Activated naive CD8-positive, alpha-beta T cell treated with anti-CD3 and anti-CD28 coated beads, Interleukin-2, amount 50 U/mL, for 24 hours (primary cell): ENCODE data around the gene MFAP5.

Experiments
- ATAC-seq: fragments of 150-1000 bp; cut with Tn5 transposase; one replicate; pipeline ENCODE4 v1.10.0; 2021
- DNase-seq: peaks from one replicate; pipeline ENCODE4 v3.0.0; 2021
- H3K27ac Mint-ChIP-seq: one replicate; pipeline ENCODE4 v1.8.0; 2021; ENCODE audit warnings: mild to moderate bottlenecking, mixed read lengths
- H3K27me3 Mint-ChIP-seq: one replicate; pipeline ENCODE4 v1.8.0; 2021; ENCODE audit warnings: mixed read lengths
- H3K36me3 Mint-ChIP-seq: one replicate; pipeline ENCODE4 v1.8.0; 2021; ENCODE audit warnings: low read depth, mixed read lengths
- H3K4me1 Mint-ChIP-seq: one replicate; pipeline ENCODE4 v1.8.0; 2021; ENCODE audit warnings: mixed read lengths
- H3K4me3 Mint-ChIP-seq: one replicate; pipeline ENCODE4 v1.8.0; 2021; ENCODE audit warnings: mild to moderate bottlenecking, moderate library complexity, mixed read lengths
- H3K9me3 Mint-ChIP-seq: one replicate; pipeline ENCODE4 v1.8.0; 2021; ENCODE audit warnings: mixed read lengths

Gene MFAP5, protein sequence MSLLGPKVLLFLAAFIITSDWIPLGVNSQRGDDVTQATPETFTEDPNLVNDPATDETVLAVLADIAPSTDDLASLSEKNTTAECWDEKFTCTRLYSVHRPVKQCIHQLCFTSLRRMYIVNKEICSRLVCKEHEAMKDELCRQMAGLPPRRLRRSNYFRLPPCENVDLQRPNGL

DNA sequence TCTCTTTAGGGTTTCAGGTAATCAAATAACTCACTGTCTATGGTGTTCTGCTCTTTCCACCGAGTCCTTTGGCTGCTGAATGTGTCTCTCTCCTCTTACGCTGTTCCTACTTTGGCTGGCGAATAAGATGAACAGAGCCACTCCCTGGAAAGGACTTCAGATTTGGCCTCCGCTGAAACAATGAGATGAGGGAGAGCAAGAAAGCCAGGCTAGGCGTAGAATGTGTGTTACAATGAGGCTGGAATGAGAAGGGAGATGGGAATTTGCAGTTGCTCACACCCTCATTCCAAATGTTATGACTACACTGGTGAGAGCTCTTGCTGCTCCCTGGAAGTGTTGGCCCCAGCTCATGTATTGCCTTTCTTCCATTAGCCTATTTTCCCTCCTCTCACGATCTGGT lies at the start of gene MFAP5:
Gene MFAP5 (minus strand): TSS at position 234 of the 400 bp plus-strand sequence. CDS start 722 bp downstream, outside the sequence.
- Mint-ChIP-seq H3K4me1 (no peaks in the 10 kb centered on the region), H3K4me3 (no peak within 1 kb of the TSS), H3K27me3 (peaks cover 7% of the 10 kb centered on the region), H3K9me3 (no peaks in the 10 kb centered on the region), H3K36me3 (no peaks in the 10 kb centered on the region), H3K27ac (no peak within 1 kb of the TSS)
- no peak for ATAC-seq
- no peak for DNase-seq

DNA sequence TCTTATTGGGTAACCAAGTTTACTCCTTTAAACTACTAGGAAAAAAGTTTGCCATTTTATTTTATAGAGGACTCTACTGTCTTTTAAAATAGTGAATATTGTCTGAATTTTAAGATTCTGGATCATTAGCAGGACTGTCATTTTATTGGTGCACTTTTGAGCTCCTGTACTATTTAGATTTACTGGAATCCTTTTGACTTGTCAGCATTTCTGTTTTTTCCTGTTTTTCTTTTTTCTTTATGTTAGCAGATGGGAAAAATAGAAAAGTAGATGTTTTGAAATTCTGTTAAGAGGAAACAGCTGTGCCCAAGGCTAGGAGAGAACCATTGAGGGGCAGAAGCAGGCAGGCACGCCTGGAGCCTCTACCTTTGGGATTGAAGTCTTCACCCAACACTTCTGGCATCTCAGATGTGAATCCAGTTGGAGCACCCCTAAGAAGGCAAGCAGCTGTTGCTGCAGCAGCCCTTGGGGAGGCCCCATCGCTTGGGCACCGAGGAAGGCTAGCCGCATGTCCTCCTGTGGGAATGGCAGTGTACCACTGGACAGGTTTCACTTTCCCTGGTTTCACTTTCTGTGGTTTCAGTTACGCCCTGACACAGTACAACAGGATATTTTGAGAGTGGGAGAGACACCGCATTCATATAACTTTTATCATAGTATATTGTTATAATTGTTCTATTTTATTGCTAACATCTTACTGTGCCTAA lies 46.7 kb upstream of the MFAP5 start:
- Mint-ChIP-seq H3K4me3 (no peak overlapping the region), H3K27ac (no peak overlapping the region), H3K4me1 (peaks cover 8% of the 10 kb centered on the region), H3K9me3 (no peaks in the 10 kb centered on the region), H3K36me3 (no peaks in the 10 kb centered on the region), H3K27me3 (no peaks in the 10 kb centered on the region)
- ATAC-seq (no peak), DNase-seq (no peak)

DNA sequence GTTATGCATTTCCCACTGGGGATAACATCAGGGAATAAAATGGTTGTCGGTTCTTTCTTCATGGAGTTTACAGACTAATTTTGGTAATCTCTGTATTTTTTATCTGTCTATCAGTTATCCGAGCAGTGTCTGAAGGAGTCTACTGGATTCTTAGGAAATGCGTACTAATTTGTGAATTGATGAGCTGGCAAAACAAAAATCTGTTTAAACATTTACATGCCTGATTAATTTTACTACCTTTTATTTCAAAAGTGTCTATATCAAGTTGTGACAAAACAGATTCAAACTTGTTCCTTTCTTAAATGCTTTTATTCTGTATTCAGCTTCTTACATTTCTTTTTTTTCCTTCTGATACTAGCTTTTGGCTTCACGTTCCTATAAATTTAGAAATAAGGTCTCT lies 39.5 kb upstream of the MFAP5 start:
- H3K27me3 Mint-ChIP-seq: peaks cover 6% of the 10 kb centered on the region
- H3K9me3 Mint-ChIP-seq: no peaks in the 10 kb centered on the region
- H3K4me1 Mint-ChIP-seq: peaks cover 14% of the 10 kb centered on the region
- DNase-seq (no peak), ATAC-seq (no peak)
- peaks cover 3% of the 10 kb centered on the region for H3K36me3 Mint-ChIP-seq
- H3K27ac Mint-ChIP-seq: no peak overlapping the region
- no peak overlapping the region for H3K4me3 Mint-ChIP-seq

DNA sequence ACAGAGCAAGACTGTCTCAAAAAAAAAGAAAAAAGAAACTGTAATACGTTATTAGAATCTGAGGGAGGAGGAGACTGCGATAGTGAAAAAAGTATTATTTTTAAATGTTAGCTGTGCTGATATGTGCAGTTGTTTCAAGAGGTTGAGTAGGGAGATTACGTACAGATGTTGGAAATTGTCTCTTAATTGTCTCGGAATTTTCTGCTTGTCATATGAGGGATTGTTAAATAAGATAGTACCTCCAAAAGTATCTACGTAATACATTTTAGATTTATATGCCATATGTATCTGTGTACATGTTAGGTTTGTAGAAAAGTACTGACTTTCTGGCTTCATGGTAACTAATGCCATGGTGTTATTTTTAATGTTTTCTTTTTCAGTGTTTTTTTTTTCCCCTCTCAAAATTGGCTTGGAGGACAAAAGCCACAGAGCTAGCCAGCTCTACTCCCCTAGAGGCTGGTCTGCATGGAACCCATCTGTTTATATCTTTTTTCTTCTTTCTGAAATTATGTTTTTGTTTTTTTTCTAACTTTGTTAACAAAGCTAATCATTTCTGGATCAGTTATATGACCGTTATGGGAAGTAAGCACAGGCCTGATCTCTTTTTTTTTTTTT lies 38.5 kb upstream of the MFAP5 start:
- Mint-ChIP-seq H3K27me3 (peaks cover 13% of the 10 kb centered on the region), H3K36me3 (peaks cover 3% of the 10 kb centered on the region), H3K4me3 (no peak overlapping the region), H3K9me3 (no peaks in the 10 kb centered on the region), H3K4me1 (peaks cover 19% of the 10 kb centered on the region), H3K27ac (no peak overlapping the region)
- ATAC-seq: no peak
- no peak for DNase-seq

DNA sequence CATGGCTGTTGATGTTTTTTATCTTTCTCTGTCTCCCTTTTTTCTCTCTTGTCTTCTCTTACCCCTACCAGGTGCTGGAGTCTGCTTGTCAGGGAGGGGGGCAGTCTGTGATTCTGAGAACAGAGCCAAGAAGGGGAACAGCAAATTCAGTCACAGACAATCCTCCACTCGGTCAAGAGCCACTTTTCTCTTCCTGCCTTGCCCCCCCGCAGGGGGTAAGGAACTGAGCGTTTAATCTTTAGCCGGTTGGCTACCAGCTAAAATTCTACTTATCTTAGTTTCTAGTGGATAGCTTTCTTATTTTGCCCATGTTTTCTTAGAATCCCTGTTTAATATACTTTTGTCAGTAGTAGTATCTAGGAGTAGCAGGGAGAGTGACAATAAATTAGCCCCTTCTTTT lies 37.1 kb upstream of the MFAP5 start:
- DNase-seq (no peak), ATAC-seq (no peak)
- peaks cover 19% of the 10 kb centered on the region for H3K4me1 Mint-ChIP-seq
- peak overlapping the region; percentile 74 for H3K4me3 Mint-ChIP-seq
- H3K27ac Mint-ChIP-seq: peak overlapping the region; percentile 62
- peaks cover 15% of the 10 kb centered on the region for H3K27me3 Mint-ChIP-seq
- peaks cover 3% of the 10 kb centered on the region for H3K36me3 Mint-ChIP-seq
- H3K9me3 Mint-ChIP-seq: no peaks in the 10 kb centered on the region

DNA sequence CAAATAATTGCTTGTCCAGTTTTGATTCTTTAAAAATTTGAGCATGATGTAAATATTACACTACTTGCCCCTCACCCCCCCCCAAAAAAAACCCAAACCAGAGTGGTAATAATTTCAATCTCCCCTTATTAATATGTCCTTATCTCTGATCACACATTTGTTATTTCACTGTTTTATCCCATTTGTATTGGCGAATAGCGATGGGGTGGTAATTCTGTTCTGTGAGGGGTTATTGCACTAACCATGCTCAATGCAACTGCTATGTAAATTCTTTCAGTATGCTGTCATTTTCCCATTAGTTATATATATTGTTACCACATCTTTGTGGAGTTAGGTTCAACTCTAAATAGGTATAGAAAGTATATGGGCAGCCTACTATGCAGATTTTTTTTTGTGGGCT lies 36.3 kb upstream of the MFAP5 start:
- Mint-ChIP-seq H3K4me3 (peak overlapping the region; percentile 85), H3K9me3 (no peaks in the 10 kb centered on the region), H3K27me3 (peaks cover 15% of the 10 kb centered on the region), H3K27ac (peak overlapping the region; percentile 85), H3K4me1 (peaks cover 19% of the 10 kb centered on the region), H3K36me3 (peaks cover 3% of the 10 kb centered on the region)
- DNase-seq (no peak), ATAC-seq (no peak)

DNA sequence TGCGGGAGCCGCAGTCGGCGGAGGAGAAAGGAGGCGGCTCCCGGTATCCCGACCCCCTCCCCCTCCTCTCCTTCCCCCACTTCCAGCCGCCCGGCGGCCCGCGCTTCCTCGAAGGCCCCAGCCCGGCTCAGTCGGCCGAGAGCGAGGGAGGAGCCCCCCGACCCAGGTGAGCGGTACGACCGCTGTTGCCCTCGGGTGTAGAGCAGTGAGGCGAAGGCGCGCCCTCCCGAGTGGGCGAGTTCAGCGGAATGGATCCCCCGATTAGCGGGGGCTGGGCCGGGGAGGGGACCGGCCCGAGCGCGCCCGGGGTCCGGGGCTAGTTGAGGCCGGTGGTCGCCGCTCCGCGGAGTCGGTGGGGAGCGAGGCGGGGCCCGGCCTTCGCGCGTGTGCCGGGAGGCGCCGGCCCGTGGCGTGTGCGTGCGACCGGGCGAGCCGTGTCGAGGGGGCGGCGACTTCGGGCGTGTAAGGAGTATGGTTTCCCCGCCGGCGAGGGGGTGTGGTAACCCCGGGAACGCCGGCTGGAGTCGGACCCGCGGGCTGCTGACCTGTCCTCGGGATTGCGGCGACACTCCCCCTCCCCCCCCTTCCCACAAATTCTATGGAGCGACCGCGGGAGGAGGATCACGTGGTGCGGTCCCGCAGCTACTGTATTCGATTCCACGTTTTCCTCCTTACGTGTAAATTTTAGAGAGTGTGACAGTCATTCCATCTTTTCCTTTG lies 35.7 kb upstream of the MFAP5 start:
- peak overlapping the region; percentile 85 for H3K4me3 Mint-ChIP-seq
- DNase-seq: peak; percentile 56
- H3K36me3 Mint-ChIP-seq: peaks cover 3% of the 10 kb centered on the region
- H3K27ac Mint-ChIP-seq: peak overlapping the region; percentile 85
- H3K9me3 Mint-ChIP-seq: no peaks in the 10 kb centered on the region
- H3K27me3 Mint-ChIP-seq: peaks cover 15% of the 10 kb centered on the region
- peaks cover 20% of the 10 kb centered on the region for H3K4me1 Mint-ChIP-seq
- peak; percentile 33 for ATAC-seq

DNA sequence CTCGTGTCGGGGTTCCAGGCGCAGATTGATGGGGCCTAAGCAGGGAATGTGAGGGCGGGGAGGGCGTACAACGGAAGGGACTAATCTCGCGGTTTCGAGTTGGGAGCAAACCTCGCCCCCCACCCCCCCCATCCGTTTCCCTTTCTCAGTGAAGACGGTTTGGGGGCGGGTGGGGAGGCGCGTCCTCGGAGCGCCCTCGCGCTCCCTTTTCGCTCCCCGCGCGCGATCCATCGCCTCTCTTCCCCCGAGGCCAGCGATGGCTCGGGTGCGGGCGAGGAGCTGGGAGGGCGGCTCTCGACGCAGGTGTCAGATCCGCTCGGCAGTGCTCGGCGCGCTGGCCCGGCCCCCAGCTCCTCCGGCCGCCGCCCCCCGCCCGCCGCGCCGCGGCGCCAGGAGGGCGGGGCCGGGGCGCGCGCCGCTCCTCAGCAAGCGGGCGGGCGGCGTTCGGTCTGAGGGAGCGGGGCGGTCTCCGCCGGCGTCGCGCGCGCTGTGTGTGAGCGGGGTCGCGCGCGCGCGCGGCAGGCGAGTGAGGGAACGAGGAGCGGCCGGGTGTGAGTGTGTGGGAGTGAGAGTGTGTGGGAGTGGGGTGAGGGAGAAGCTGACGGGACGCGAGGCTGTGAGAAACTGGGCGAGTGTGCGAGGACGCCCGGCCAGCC lies 35.0 kb upstream of the MFAP5 start, which contains the start of gene RIMKLB:
Gene RIMKLB (plus strand): TSS at position 516 of the 656 bp plus-strand sequence. CDS start 15,876 bp downstream, outside the sequence.
- peak; percentile 87 for ATAC-seq
- Mint-ChIP-seq H3K27ac (peak within 1 kb of the TSS; percentile 85), H3K4me1 (peaks cover 25% of the 10 kb centered on the region), H3K36me3 (peaks cover 3% of the 10 kb centered on the region), H3K4me3 (peak within 1 kb of the TSS; percentile 85), H3K27me3 (peaks cover 15% of the 10 kb centered on the region), H3K9me3 (no peaks in the 10 kb centered on the region)
- DNase-seq: peak; percentile 77

DNA sequence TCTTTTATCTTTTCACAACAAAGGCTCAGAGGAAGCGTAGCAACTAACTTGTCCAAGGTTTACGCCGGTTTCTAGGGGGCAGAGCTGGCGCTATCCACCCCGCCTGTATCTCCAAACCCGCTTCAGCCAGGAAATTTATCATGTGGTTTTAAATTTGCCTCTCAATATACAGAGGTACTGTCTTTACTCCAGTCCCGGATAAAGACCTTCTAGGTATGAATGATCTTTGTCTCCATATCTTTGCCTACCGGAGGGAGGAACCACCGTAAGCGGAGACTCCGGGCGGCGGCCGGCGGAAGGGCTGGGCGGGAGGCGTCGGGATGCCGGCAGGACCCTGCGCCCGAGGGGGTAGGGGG lies 34.5 kb upstream of the MFAP5 start:
- Mint-ChIP-seq H3K9me3 (no peaks in the 10 kb centered on the region), H3K27ac (peak overlapping the region; percentile 73), H3K4me3 (peak overlapping the region; percentile 85), H3K27me3 (peaks cover 15% of the 10 kb centered on the region), H3K4me1 (peaks cover 27% of the 10 kb centered on the region), H3K36me3 (peaks cover 3% of the 10 kb centered on the region)
- DNase-seq (no peak), ATAC-seq (peak; percentile 5)

DNA sequence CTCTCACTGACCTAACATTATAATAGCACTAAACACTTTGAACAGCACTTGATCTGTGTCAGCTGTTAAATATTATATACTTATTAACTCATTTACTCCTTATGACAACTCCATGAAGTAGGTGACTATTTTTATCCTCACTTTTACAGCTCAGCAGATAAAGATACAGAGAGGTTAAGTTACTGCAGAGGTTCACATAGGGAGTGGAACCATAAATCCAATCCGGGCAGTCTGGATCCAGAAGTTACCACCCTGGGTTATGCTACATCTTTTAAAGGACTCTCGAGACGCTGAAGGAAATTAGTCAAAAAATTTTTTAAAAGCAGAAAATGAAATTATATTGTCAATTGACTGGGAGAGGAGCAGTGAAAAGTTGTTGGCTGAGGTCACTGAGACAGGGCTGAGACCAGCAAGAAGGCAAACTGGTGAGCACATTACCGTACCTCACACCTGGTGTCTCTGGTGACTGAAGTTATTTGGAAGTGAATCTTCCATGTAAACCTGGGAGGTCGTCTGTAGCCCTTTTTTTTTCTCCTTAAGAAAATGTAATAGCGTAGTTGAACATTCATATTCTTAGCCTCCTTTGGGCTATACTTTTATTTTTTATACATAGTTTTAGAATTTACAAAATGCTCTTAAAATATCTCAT lies 33.9 kb upstream of the MFAP5 start:
- DNase-seq (no peak), ATAC-seq (no peak)
- Mint-ChIP-seq H3K9me3 (no peaks in the 10 kb centered on the region), H3K27ac (peak overlapping the region; percentile 73), H3K4me3 (peak overlapping the region; percentile 85), H3K36me3 (peaks cover 3% of the 10 kb centered on the region), H3K4me1 (peaks cover 27% of the 10 kb centered on the region), H3K27me3 (peaks cover 15% of the 10 kb centered on the region)

DNA sequence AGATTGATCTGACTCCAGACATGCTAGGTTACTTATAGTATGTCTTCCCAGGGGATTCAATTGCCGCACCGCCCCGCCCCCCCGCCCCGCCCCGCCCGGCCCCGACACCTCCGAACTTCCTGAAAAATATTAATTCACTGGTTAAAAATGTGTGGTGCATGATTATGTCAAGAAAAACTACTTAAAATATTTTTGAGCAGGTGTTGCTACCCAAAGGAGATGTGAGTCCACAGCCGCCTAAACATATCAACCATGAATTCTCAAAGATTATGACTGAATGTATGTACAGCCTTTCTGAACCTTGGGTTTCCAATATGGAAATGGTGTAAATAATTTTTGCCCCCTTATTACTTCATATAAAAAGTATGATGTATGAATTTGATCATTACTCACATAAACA lies 32.5 kb upstream of the MFAP5 start:
- H3K4me3 Mint-ChIP-seq: no peak overlapping the region
- peaks cover 27% of the 10 kb centered on the region for H3K4me1 Mint-ChIP-seq
- H3K36me3 Mint-ChIP-seq: no peaks in the 10 kb centered on the region
- no peak overlapping the region for H3K27ac Mint-ChIP-seq
- no peak for ATAC-seq
- peaks cover 15% of the 10 kb centered on the region for H3K27me3 Mint-ChIP-seq
- DNase-seq: no peak
- no peaks in the 10 kb centered on the region for H3K9me3 Mint-ChIP-seq

DNA sequence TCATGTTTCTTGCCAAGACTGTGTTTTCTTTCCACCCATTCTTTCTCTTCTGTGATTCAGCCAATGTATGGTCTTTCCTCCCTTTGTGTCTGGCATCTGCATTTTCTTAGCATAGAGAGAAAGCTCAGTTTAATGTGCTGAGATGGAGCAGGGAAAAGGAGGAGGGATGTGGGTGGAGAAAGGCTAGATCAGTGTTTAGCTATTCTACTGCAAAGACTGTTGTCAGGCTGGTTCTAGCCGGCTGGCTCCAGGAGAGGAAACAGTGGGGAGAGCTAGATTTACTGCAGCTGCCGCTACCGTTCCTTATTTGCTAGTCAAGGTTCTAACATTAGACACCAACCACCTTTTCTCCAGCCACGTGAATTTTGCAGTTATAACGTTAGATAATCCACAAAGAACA lies 29.9 kb upstream of the MFAP5 start:
- H3K27ac Mint-ChIP-seq: no peak overlapping the region
- H3K36me3 Mint-ChIP-seq: no peaks in the 10 kb centered on the region
- H3K4me3 Mint-ChIP-seq: no peak overlapping the region
- H3K9me3 Mint-ChIP-seq: no peaks in the 10 kb centered on the region
- peaks cover 9% of the 10 kb centered on the region for H3K27me3 Mint-ChIP-seq
- DNase-seq (no peak), ATAC-seq (no peak)
- peaks cover 14% of the 10 kb centered on the region for H3K4me1 Mint-ChIP-seq

DNA sequence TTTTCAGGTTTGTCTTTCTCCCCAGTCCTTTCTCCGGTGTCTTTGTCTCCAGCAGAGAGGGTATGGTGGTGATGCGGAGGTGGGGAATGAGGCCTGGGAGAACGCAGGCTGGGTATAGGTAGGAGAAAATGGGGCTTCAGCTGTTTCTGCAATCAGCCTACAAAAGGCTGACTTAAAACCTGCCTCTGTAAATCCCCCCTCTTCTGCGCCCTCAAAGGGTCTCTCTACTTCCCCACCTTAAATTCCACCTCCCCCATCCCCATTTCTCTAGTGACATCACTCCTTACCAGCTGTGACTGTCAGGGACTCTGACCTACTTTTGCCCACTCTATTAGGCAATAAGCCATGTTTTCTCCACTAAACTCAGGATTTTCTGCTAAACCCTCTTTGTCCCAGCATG lies 27.1 kb upstream of the MFAP5 start:
- no peaks in the 10 kb centered on the region for H3K27me3 Mint-ChIP-seq
- ATAC-seq (no peak), DNase-seq (no peak)
- no peaks in the 10 kb centered on the region for H3K9me3 Mint-ChIP-seq
- peaks cover 8% of the 10 kb centered on the region for H3K4me1 Mint-ChIP-seq
- H3K36me3 Mint-ChIP-seq: no peaks in the 10 kb centered on the region
- no peak overlapping the region for H3K27ac Mint-ChIP-seq
- H3K4me3 Mint-ChIP-seq: no peak overlapping the region
